ENCODE results near the gene LDAH.

The LDAH gene

GRCh38 chr2:20707601-20708000 lies 115.3 kb downstream of the LDAH start:
- no peak for TF ChIP-seq CTCF (conservative IDR thresholded peaks at IDR 0.05; ENCODE audit: low read depth, low read length)
- no peak overlapping the region for H3K4me3 ChIP-seq (ENCODE audit: low read length)
- DNase-seq (ENCODE audit: low read depth): no peak

- no peak for DNase-seq (ENCODE audit: low read depth)
- TF ChIP-seq CTCF (conservative IDR thresholded peaks at IDR 0.05; ENCODE audit: low read depth, low read length): no peak
- H3K4me3 ChIP-seq (ENCODE audit: low read length): no peak overlapping the region
These were observed 116.1 kb downstream of the LDAH start for GRCh38 chr2:20706786-20707185.

- no peak for TF ChIP-seq CTCF (conservative IDR thresholded peaks at IDR 0.05; ENCODE audit: low read depth, low read length)
- H3K4me3 ChIP-seq (ENCODE audit: low read length): no peak overlapping the region
- no peak for DNase-seq (ENCODE audit: low read depth)
These were observed 116.7 kb downstream of the LDAH start for GRCh38 chr2:20706217-20706616.

GRCh38 chr2:20704886-20705285 lies 118.0 kb downstream of the LDAH start:
- no peak for TF ChIP-seq CTCF (conservative IDR thresholded peaks at IDR 0.05; ENCODE audit: low read depth, low read length)
- no peak overlapping the region for H3K4me3 ChIP-seq (ENCODE audit: low read length)
- DNase-seq (ENCODE audit: low read depth): no peak

- DNase-seq (ENCODE audit: low read depth): no peak
- H3K4me3 ChIP-seq (ENCODE audit: low read length): no peak overlapping the region
- no peak for TF ChIP-seq CTCF (conservative IDR thresholded peaks at IDR 0.05; ENCODE audit: low read depth, low read length)
These were observed 120.3 kb downstream of the LDAH start for GRCh38 chr2:20702563-20702962.

- no peak overlapping the region for H3K4me3 ChIP-seq (ENCODE audit: low read length)
- DNase-seq (ENCODE audit: low read depth): no peak
- no peak for TF ChIP-seq CTCF (conservative IDR thresholded peaks at IDR 0.05; ENCODE audit: low read depth, low read length)
These were observed 123.8 kb downstream of the LDAH start for GRCh38 chr2:20698916-20699613.

GRCh38 chr2:20697322-20697934 lies 125.5 kb downstream of the LDAH start:
- no peak for TF ChIP-seq CTCF (conservative IDR thresholded peaks at IDR 0.05; ENCODE audit: low read depth, low read length)
- H3K4me3 ChIP-seq (ENCODE audit: low read length): no peak overlapping the region
- DNase-seq (ENCODE audit: low read depth): no peak
